GM13976 (cell line): ENCODE measurements around the gene DIP2A.

ENCODE experiments used
- DNase-seq: peaks from one replicate; pipeline ENCODE4 v3.0.0; 2012; ENCODE audit warnings: low spot score
- CTCF ChIP-seq: IDR thresholded peaks from 2 replicates; pipeline ENCODE4 v1.5.1; 2012; ENCODE audit warnings: borderline replicate concordance, mild to moderate bottlenecking; ENCODE audit not compliant: insufficient read depth; ENCODE audit errors: extremely low read depth, missing control alignments, control extremely low read depth
- in situ Hi-C: fragments of 300-500 bp; cut with MboI; formaldehyde crosslinking; loops from one replicate; pipeline ENCODE4 v1.12.0; 2022; ENCODE audit warnings: low sequenced_read_pairs, mixed read lengths, inconsistent platforms; ENCODE audit not compliant: unreplicated experiment

The DIP2A gene

GRCh38 chr21:46550116-46550941 is 91.6 kb downstream of the DIP2A start:
- TF ChIP-seq CTCF = no peak
- in situ Hi-C loops = no loop called here
- no peak for DNase-seq

GRCh38 chr21:46551636-46552241 is 93.0 kb downstream of the DIP2A start:
- no peak for TF ChIP-seq CTCF
- in situ Hi-C loops = no loop called here
- no peak for DNase-seq

GRCh38 chr21:46552274-46552673 is 93.6 kb downstream of the DIP2A start:
- DNase-seq = no peak
- in situ Hi-C loops = no loop called here

GRCh38 chr21:46552865-46553379 is 94.2 kb downstream of the DIP2A start:
- in situ Hi-C loops = no loop called here
- TF ChIP-seq CTCF = no peak
- no peak for DNase-seq

More at GRCh38 chr21:46552274-46552673, 93.6 kb downstream of the DIP2A start:
- TF ChIP-seq CTCF = no peak

GRCh38 chr21:46553993-46554392 is 95.3 kb downstream of the DIP2A start:
- no peak for TF ChIP-seq CTCF
- no peak for DNase-seq
- in situ Hi-C loops = no loop called here

- in situ Hi-C loops = no loop called here
- no peak for DNase-seq
- no peak for TF ChIP-seq CTCF
Observed at GRCh38 chr21:46554431-46555224, 95.9 kb downstream of the DIP2A start.
